NCI-H82 treated with DMSO at 0.1 percent for 48 hours (cell line): ENCODE measurements around the gene MLH1.

Experiments used
- DNase-seq: peaks from one replicate; lab custom pipeline; 2025; ENCODE audit not compliant: unreplicated experiment; lab: John Stamatoyannopoulos, UW

MLH1 gene

GRCh38 chr3:37087870-37088269 is 94.6 kb downstream of the MLH1 start:
- DNase-seq, result no peak

DNA sequence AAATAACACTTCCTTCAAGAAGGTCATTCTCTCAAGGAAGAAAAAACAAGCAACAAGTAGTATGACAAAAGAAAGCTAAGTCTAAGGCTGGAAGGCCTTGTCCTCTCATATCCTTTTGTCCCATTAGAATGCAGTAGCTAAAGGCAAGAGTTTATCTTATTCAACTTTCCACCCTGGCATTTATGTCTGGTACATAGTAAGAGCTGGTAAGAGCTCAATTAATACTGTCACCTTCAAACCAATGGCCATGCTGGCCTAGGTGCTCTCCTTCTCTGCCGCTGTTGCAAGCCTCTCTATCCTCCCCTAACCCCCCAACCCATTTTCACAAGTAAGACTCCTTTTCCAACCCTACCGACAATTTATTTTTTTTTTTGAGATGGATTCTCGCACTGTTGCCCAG is 99.2 kb downstream of the MLH1 start:
- DNase-seq, result no peak

DNA sequence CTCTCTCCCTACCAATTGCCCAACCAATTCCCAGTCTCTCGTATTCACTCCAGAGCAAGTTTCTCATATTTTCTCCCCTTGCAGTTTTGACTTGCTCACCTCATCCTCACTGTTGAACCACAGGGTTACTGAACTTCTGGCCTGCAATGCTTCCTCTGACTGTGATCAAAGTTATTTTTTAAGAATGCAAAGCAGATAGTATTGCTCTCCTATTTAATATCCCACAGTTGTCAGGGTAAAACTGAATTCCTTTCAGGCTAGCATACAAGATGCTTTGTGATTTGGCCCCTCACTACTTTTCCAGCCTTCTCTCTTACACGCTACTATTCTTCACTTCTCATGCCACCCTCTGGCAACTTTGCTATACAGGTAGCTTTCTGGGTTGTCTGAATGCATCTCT is 100.2 kb downstream of the MLH1 start:
- DNase-seq, result no peak

GRCh38 chr3:37094636-37095035 is 101.3 kb downstream of the MLH1 start:
- DNase-seq, result no peak

DNA sequence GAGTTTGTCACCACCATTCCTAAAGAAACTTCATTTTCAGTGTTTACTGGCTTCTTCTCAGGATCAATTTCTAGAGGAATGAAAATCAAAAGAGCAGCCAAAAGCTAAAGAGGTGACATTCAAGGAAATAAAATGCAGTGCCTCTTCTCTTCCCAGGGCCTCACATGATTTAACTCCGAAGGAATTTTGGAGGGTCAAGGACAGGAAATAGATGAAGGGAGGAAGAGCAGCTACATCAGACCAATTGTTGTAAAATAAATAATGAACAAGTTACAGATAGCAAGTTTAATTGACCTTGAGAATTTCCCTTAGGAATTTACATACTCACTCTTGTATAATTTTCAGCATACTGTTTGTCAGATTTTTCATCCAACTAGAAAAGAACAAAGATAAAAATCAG is 103.0 kb downstream of the MLH1 start:
- no peak for DNase-seq

GRCh38 chr3:37096975-37097374 is 103.7 kb downstream of the MLH1 start:
- no peak for DNase-seq

DNA sequence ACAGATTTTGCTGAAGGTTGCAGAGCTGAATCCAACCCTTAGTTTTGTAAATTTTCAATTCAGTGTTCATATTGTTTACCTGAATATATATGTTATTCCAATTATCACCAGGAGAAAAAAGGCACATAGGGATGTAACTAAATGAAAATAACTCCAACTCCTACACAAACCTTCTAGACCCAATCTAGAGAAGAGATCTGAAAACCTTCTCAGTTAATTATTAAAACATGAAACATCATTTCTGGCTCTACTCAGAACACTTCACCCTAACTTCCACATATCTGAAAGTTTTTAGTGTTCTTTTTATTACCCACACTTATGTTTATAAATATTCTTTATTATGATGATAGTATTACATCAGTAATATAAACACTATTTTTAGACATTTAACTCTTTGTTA is 104.5 kb downstream of the MLH1 start:
- DNase-seq, result no peak

DNA sequence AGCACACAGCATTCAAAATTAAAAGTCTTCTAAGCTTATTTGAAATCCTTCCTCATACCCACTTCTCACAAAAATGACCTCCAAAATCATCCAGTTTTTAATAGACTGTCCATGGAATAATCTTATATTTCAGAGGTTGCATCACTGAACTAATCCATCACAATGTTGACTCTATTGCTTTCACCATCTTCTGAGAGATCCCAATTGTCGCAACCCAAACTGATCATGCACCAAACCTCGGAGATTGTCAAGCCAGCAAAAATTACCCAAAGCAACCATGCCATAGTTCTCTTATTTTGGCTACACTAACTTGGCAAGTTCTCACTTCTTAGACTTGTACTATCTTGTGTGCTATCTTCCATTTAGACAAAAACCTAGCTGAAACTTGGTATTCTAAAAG is 105.6 kb downstream of the MLH1 start:
- no peak for DNase-seq

DNA sequence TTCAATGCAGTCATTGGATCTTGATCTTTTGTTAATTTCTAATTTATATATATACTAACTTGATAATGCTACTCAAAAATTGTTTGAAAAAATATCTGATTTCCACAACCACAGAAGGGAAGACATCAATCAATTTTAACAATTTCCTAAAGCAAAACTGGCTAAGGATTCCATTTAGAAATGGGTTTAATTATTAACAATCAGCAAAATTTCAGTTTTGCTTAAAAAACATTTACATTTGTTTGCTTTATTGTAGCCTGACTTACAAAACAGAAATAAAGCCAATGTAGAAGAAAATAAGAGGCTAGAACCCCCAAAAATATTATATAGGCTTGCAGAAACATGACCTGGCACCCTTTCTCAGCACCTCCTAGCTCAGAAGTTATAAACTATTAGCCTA is 106.2 kb downstream of the MLH1 start:
- no peak for DNase-seq

DNA sequence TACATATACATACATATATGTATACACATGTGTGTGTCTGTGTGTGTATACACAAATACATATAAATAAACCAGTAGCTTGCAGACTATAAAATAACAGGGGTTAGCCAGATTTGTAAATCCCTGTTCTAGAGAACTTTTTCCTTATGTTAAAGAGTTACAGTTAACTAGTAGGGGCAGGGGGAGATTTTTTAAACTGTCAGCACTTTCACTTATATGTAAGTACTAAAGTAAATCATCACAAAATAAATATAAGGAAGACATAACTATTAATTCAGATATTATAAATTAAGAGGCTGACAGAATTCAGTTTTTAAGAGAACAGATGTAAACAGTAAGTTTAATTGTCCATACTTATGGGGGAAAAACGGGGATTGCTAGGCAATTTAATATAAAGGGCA is 107.1 kb downstream of the MLH1 start:
- DNase-seq, result no peak
